H9 (cell line): ENCODE data around the gene EHMT2. TPM values are rescaled to one million over a fixed set of nuclear protein-coding genes. Genes with fewer than 3 reads are reported as not detected.

Experiments
- DNase-seq: peaks from one replicate; pipeline ENCODE4 v3.0.0-alpha.2; 2017
- H2AFZ ChIP-seq: one replicate; pipeline ENCODE4 v1.6.1; 2013; ENCODE audit warnings: mild to moderate bottlenecking, low read length, control low read depth, moderate library complexity
- H2AK5ac ChIP-seq: 2 replicates; pipeline ENCODE4 v1.6.1; 2013; ENCODE audit warnings: low read length, control low read depth, mixed read lengths; ENCODE audit not compliant: insufficient read length
- H2BK120ac ChIP-seq: one replicate; pipeline ENCODE4 v1.6.1; 2013; ENCODE audit warnings: low read depth, mild to moderate bottlenecking, low read length, control low read depth, inconsistent platforms; ENCODE audit not compliant: poor library complexity, severe bottlenecking
- H2BK12ac ChIP-seq: 2 replicates; pipeline ENCODE4 v1.6.1; 2013; ENCODE audit warnings: low read length, control low read depth, mixed read lengths, low read depth; ENCODE audit not compliant: insufficient read length
- H2BK15ac ChIP-seq: 2 replicates; pipeline ENCODE4 v1.6.1; 2013; ENCODE audit warnings: low read depth, low read length, control low read depth
- H2BK20ac ChIP-seq: one replicate; pipeline ENCODE4 v1.6.1; 2013; ENCODE audit warnings: low read depth, mild to moderate bottlenecking, low read length, control low read depth, inconsistent platforms; ENCODE audit not compliant: poor library complexity, severe bottlenecking
- H2BK5ac ChIP-seq: 2 replicates; pipeline ENCODE4 v1.6.1; 2013; ENCODE audit warnings: low read length, control low read depth, mixed read lengths; ENCODE audit not compliant: insufficient read length
- H3K14ac ChIP-seq: 2 replicates; pipeline ENCODE4 v1.6.1; 2013; ENCODE audit warnings: low read length, control low read depth; ENCODE audit not compliant: insufficient read depth
- H3K18ac ChIP-seq: 2 replicates; pipeline ENCODE4 v1.6.1; 2013; ENCODE audit warnings: low read depth, mild to moderate bottlenecking, mixed read lengths, low read length, control low read depth; ENCODE audit not compliant: insufficient read length
- H3K23ac ChIP-seq: 2 replicates; pipeline ENCODE4 v1.6.1; 2013; ENCODE audit warnings: low read length, control low read depth, mixed read lengths, low read depth; ENCODE audit not compliant: insufficient read length
- H3K23me2 ChIP-seq: 2 replicates; pipeline ENCODE4 v1.6.1; 2013; ENCODE audit warnings: low read depth, mild to moderate bottlenecking, mixed read lengths, low read length, control low read depth; ENCODE audit not compliant: insufficient read length, poor library complexity, severe bottlenecking
- H3K27ac ChIP-seq: 2 replicates; pipeline ENCODE4 v1.5.1; 2013; ENCODE audit warnings: low read length, control low read depth, mixed read lengths, low read depth; ENCODE audit not compliant: insufficient read length
- H3K27me3 ChIP-seq: 2 replicates; pipeline ENCODE4 v1.6.1; 2013; ENCODE audit warnings: low read length, control low read depth, inconsistent platforms; ENCODE audit not compliant: insufficient read depth
- H3K4ac ChIP-seq: 2 replicates; pipeline ENCODE4 v1.6.1; 2013; ENCODE audit warnings: low read depth, mild to moderate bottlenecking, control low read depth, inconsistent platforms, low read length, moderate library complexity
- H3K4me1 ChIP-seq: 2 replicates; pipeline ENCODE4 v1.6.1; 2013; ENCODE audit warnings: low read length, control low read depth, inconsistent platforms; ENCODE audit not compliant: insufficient read depth
- H3K4me2 ChIP-seq: 2 replicates; pipeline ENCODE4 v1.6.1; 2013; ENCODE audit warnings: low read length, control low read depth, mixed read lengths; ENCODE audit not compliant: insufficient read length, insufficient read depth
- H3K56ac ChIP-seq: 2 replicates; pipeline ENCODE4 v1.6.1; 2013; ENCODE audit warnings: low read depth, mild to moderate bottlenecking, mixed read lengths, low read length, control low read depth; ENCODE audit not compliant: insufficient read length
- H3K79me1 ChIP-seq: 2 replicates; pipeline ENCODE4 v1.6.1; 2013; ENCODE audit warnings: low read depth, mild to moderate bottlenecking, moderate library complexity, low read length, control low read depth, inconsistent platforms; ENCODE audit not compliant: insufficient read depth, poor library complexity, severe bottlenecking
- H3K79me2 ChIP-seq: 2 replicates; pipeline ENCODE4 v1.6.1; 2013; ENCODE audit warnings: low read length, control low read depth, inconsistent platforms; ENCODE audit not compliant: insufficient read depth
- H3K9ac ChIP-seq: 2 replicates; pipeline ENCODE4 v1.6.1; 2013; ENCODE audit warnings: low read length, control low read depth, mixed read lengths; ENCODE audit not compliant: insufficient read length; ENCODE audit errors: extremely low read depth
- H3K9me3 ChIP-seq: one replicate; pipeline ENCODE4 v1.6.1; 2013; ENCODE audit warnings: low read depth, low read length, inconsistent platforms; ENCODE audit not compliant: control insufficient read depth
- H3T11ph ChIP-seq: one replicate; pipeline ENCODE4 v1.6.1; 2013; ENCODE audit warnings: mild to moderate bottlenecking, low read length, control low read depth, inconsistent platforms
- H4K20me1 ChIP-seq: one replicate; pipeline ENCODE4 v1.6.1; 2013; ENCODE audit not compliant: control insufficient read depth, insufficient read length, insufficient read depth
- H4K5ac ChIP-seq: 2 replicates; pipeline ENCODE4 v1.6.1; 2013; ENCODE audit warnings: low read depth, mild to moderate bottlenecking, mixed read lengths, low read length, control low read depth; ENCODE audit not compliant: insufficient read length
- H4K8ac ChIP-seq: replicated peaks from 2 replicates; pipeline ENCODE4 v1.6.1; 2013; ENCODE audit warnings: low read length, control low read depth, mixed read lengths, low read depth; ENCODE audit not compliant: insufficient read length
- H4K91ac ChIP-seq: 2 replicates; pipeline ENCODE4 v1.6.1; 2013; ENCODE audit warnings: low read depth, mild to moderate bottlenecking, moderate library complexity, mixed read lengths, low read length, control low read depth; ENCODE audit not compliant: insufficient read length
- H3K27ac Mint-ChIP-seq, 3 experiments: 2 replicates in 2 of 3; 3 replicates in 1 of 3; pipeline ENCODE4 v1.8.0; 2020 to 2021; ENCODE audit warnings: mixed read lengths in 3 of 3, mild to moderate bottlenecking in 1 of 3, moderate library complexity in 1 of 3
- H3K27me3 Mint-ChIP-seq: 2 replicates; pipeline ENCODE4 v1.8.0; 2021; ENCODE audit warnings: low read depth, mild to moderate bottlenecking, moderate library complexity, mixed read lengths
- H3K36me3 Mint-ChIP-seq, 3 experiments: 2 replicates in 2 of 3; 3 replicates in 1 of 3; pipeline ENCODE4 v1.8.0; 2020 to 2021; ENCODE audit warnings: low read depth in 3 of 3, mixed read lengths in 3 of 3; ENCODE audit not compliant: insufficient read depth in 1 of 3
- H3K4me1 Mint-ChIP-seq, 2 experiments: 2 replicates each; pipeline ENCODE4 v1.8.0; 2020; ENCODE audit warnings: mixed read lengths in 2 of 2
- H3K4me3 Mint-ChIP-seq, 2 experiments: 2 replicates in 1 of 2; 3 replicates in 1 of 2; pipeline ENCODE4 v1.8.0; 2020 to 2021; ENCODE audit warnings: mild to moderate bottlenecking in 2 of 2, mixed read lengths in 2 of 2, moderate library complexity in 1 of 2
- H3K9me3 Mint-ChIP-seq, 2 experiments: 2 replicates in 1 of 2; 3 replicates in 1 of 2; pipeline ENCODE4 v1.8.0; 2020; ENCODE audit warnings: mild to moderate bottlenecking in 2 of 2, mixed read lengths in 2 of 2, moderate library complexity in 1 of 2
- CTCF ChIP-seq: fragments of 200-600 bp; sonication (generic); conservative IDR thresholded peaks from 3 replicates; pipeline ENCODE4 v1.8.0; 2021; ENCODE audit warnings: antibody characterized with exemption, mild to moderate bottlenecking
- WGBS: extraction: QIAGEN DNeasy Blood & Tissue Kit; methylation state at CpG from one replicate; pipeline ENCODE4 v1.1.7; 2013; ENCODE audit warnings: missing lambda C conversion rate, low lambda C conversion rate, mixed read lengths; ENCODE audit not compliant: insufficient read length; ENCODE audit errors: extremely low coverage; 5-methylcytosine and 5-hydroxymethylcytosine counted together
- total RNA-seq: library from RNA; stranded (reverse); gene quantifications from 2 replicates; pipeline ENCODE4 v1.2.1, GENCODE V29; 2021

EHMT2 gene
- total RNA-seq, 1 experiment from 2014 or later, result 124 TPM

GRCh38 chr6:31886541-31886991 is 10.9 kb downstream of the EHMT2 start:
- H2BK5ac ChIP-seq, result no peak overlapping the region
- H4K91ac ChIP-seq, result no peak overlapping the region
- no peak overlapping the region for H2BK12ac ChIP-seq
- DNase-seq, result no peak
- no CpG with 5 or more reads among the region's 18 CpGs for WGBS
- H3K79me2 ChIP-seq, result no peaks in the 10 kb centered on the region
- H3K18ac ChIP-seq, result no peak overlapping the region
- H4K5ac ChIP-seq, result no peak overlapping the region
- no peak overlapping the region for H2BK20ac ChIP-seq
- Mint-ChIP-seq H3K4me1 (no peaks in the 10 kb centered on the region), H3K4me3 (no peak overlapping the region), H3K27ac (no peak overlapping the region), H3K9me3 (no peaks in the 10 kb centered on the region), H3K27me3 (no peaks in the 10 kb centered on the region), H3K36me3 (peaks cover 66 to 96% (median 92%) of the 10 kb centered on the region in 3 experiments; a peak in 6 of 7 replicates)
- H2AK5ac ChIP-seq, result no peak overlapping the region
- H4K8ac ChIP-seq, result no peak overlapping the region
- H3K14ac ChIP-seq, result no peak overlapping the region
- H3K4me1 ChIP-seq, result no peaks in the 10 kb centered on the region
- H3K27ac ChIP-seq, result no peak overlapping the region
- H3K27me3 ChIP-seq, result no peaks in the 10 kb centered on the region
- no peak overlapping the region for H2AFZ ChIP-seq
- H2BK15ac ChIP-seq, result no peak overlapping the region
- TF ChIP-seq CTCF, result no peak
- H3K4ac ChIP-seq, result no peak overlapping the region
- H3K9me3 ChIP-seq, result no peaks in the 10 kb centered on the region
- no peaks in the 10 kb centered on the region for H3K23me2 ChIP-seq
- no peak overlapping the region for H3K56ac ChIP-seq
- H3T11ph ChIP-seq, result no peak overlapping the region
- no peak overlapping the region for H3K9ac ChIP-seq
- H3K4me2 ChIP-seq, result no peak overlapping the region
- H2BK120ac ChIP-seq, result no peak overlapping the region
- no peaks in the 10 kb centered on the region for H4K20me1 ChIP-seq
- no peaks in the 10 kb centered on the region for H3K79me1 ChIP-seq
- no peak overlapping the region for H3K23ac ChIP-seq
